ENCODE data around the gene OGFOD1. TPM values are rescaled to one million over a fixed set of nuclear protein-coding genes. Genes with fewer than 3 reads are reported as not detected.

The OGFOD1 gene
- total and polyA plus RNA-seq, 9 of the 15 experiments (the other 6 are each of a cell fraction or from before 2014, with no cell fraction given) = 60.4 to 134 (median 85.8) TPM

GRCh38 chr16:56421976-56422669 is 29.2 kb upstream of the OGFOD1 start:
- peak in 3 of 4 experiments; percentile 18 to 44 (median 31) for DNase-seq (ENCODE audit: extremely low read depth in 1 of 4, low spot score in 3 of 4)
- in situ Hi-C loops (cut with MboI) = no loop called here
- WGBS (ENCODE audit: insufficient coverage, low coverage, missing lambda C conversion rate) = 25% methylated on average over 5 of the region's 5 CpGs
- H3K36me3 ChIP-seq (ENCODE audit: control insufficient read depth, insufficient read depth, low read length) = peaks cover 7% of the 10 kb centered on the region; the same call in 1 of the 3 replicates
- ATAC-seq = peak; percentile 11; the same call in 1 of the 3 replicates
- peak overlapping the region; percentile 75 for H3K4me2 ChIP-seq (ENCODE audit: insufficient read depth, low read length)
- intact Hi-C loops (cut with micrococcal nuclease) = no loop called here
- peak; percentile 56 for FAIRE-seq
- H3K79me2 ChIP-seq (ENCODE audit: control insufficient read depth, insufficient read depth, low read length) = peaks cover 77% of the 10 kb centered on the region
- no peak overlapping the region for H2AFZ ChIP-seq (ENCODE audit: low read depth, low read length)
- peaks cover 12% of the 10 kb centered on the region; the same call in 1 of the 2 replicates for H4K20me1 ChIP-seq (replicated peaks; ENCODE audit: control insufficient read depth, insufficient read depth, low read length)
- H3K9me1 ChIP-seq (ENCODE audit: control insufficient read depth, insufficient read depth, low read length) = no peaks in the 10 kb centered on the region
- peaks cover 23 to 38% of the 10 kb centered on the region in 2 experiments for H3K4me1 ChIP-seq (replicated peaks in 1 of 2; ENCODE audit: control insufficient read depth in 2 of 2, insufficient read depth in 2 of 2, low read length in 2 of 2)
- ChIA-PET POLR2A (interaction anchor here (1.7 kb wide), 1 partner anchor 16 kb away, joined by 5 read pairs; no protein-coding TSS in a partner anchor), CTCF (ENCODE audit: low intra/inter-chr PET ratio) (no interaction called here)
- no peaks in the 10 kb centered on the region for H3K9me3 ChIP-seq (replicated peaks; ENCODE audit: control insufficient read depth, insufficient read depth, low read depth, low read length)
- H3K9ac ChIP-seq (ENCODE audit: insufficient read depth in 1 of 2, low read depth in 2 of 2, low read length in 2 of 2) = peak overlapping the region in 1 of 2 experiments; percentile 70; a peak in 3 of 4 replicates
- no peaks in the 10 kb centered on the region for H3K27me3 ChIP-seq (ENCODE audit: control insufficient read depth in 2 of 2, insufficient read depth in 2 of 2, low read length in 2 of 2)
- no TSS peak for BruUV-seq (replicated peaks)
- H3K4me3 ChIP-seq = peak overlapping the region; percentile 90
- H3K27ac ChIP-seq (ENCODE audit: extremely low read depth, low read depth, low read length) = peak overlapping the region; percentile 85
- peak; percentile 64 for TF ChIP-seq ATF3 (IDR thresholded peaks at IDR 0.05)
- no peak for TF ChIP-seq ATF3 (CRISPR knock-in tag; conservative IDR thresholded peaks at IDR 0.05)
- peak; percentile 51; the same call in 1 of the 2 replicates for TF ChIP-seq JUND (IDR thresholded peaks at IDR 0.05; ENCODE audit: borderline replicate concordance, low read depth, low read length)
- no peak for TF ChIP-seq JUND (tag; IDR thresholded peaks at IDR 0.05; ENCODE audit: borderline replicate concordance, low read depth, low read length)
- 0 out of 2 replicates have a peak, but pooled peaks have one; percentile 8 for TF ChIP-seq EP300 (IDR thresholded peaks at IDR 0.05; ENCODE audit: low read length)
- TF ChIP-seq, protein P1, sequence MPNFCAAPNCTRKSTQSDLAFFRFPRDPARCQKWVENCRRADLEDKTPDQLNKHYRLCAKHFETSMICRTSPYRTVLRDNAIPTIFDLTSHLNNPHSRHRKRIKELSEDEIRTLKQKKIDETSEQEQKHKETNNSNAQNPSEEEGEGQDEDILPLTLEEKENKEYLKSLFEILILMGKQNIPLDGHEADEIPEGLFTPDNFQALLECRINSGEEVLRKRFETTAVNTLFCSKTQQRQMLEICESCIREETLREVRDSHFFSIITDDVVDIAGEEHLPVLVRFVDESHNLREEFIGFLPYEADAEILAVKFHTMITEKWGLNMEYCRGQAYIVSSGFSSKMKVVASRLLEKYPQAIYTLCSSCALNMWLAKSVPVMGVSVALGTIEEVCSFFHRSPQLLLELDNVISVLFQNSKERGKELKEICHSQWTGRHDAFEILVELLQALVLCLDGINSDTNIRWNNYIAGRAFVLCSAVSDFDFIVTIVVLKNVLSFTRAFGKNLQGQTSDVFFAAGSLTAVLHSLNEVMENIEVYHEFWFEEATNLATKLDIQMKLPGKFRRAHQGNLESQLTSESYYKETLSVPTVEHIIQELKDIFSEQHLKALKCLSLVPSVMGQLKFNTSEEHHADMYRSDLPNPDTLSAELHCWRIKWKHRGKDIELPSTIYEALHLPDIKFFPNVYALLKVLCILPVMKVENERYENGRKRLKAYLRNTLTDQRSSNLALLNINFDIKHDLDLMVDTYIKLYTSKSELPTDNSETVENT (CRISPR knock-in tag; IDR thresholded peaks at IDR 0.05) = no peak
- TF ChIP-seq ATF1 (CRISPR knock-in tag; IDR thresholded peaks at IDR 0.05) = no peak
- peak; percentile 31 for TF ChIP-seq ATF1 (tag; IDR thresholded peaks at IDR 0.05)
- no peak for TF ChIP-seq NR2C2 (CRISPR knock-in tag; IDR thresholded peaks at IDR 0.05)
- peak; percentile 61 for TF ChIP-seq NR2C2 (tag; IDR thresholded peaks at IDR 0.05)
- TF ChIP-seq E2F8 (IDR thresholded peaks at IDR 0.05; ENCODE audit: low read depth, partially characterized antibody) = no peak
- TF ChIP-seq ARID1B (IDR thresholded peaks at IDR 0.05) = 0 out of 2 replicates have a peak, but pooled peaks have one; percentile 14
- 0 out of 2 replicates have a peak, but pooled peaks have one; percentile 42 for TF ChIP-seq SMARCE1 (IDR thresholded peaks at IDR 0.05)
- TF ChIP-seq NR2C1 (IDR thresholded peaks at IDR 0.05) = peak; percentile 45; the same call in 1 of the 2 replicates
- peak; percentile 60 for TF ChIP-seq NR2C1 (tag; IDR thresholded peaks at IDR 0.05)
- TF ChIP-seq ESRRA (IDR thresholded peaks at IDR 0.05; ENCODE audit: borderline replicate concordance, low read depth) = peak; percentile 95
- TF ChIP-seq BACH1 (tag; IDR thresholded peaks at IDR 0.05) = no peak
- TF ChIP-seq GATAD2A (IDR thresholded peaks at IDR 0.05) = no peak
